Measurements from ENCODE around the gene WBP2NL.
"Not testable (repeated sequence)": the region's sequence is repeated elsewhere in the genome, so short reads cannot be mapped to it uniquely, and the experiment has no call there.

WBP2NL gene

GRCh38 chr22:42033263-42034181 is 34.9 kb downstream of the WBP2NL start:
- no peak for DNase-seq (ENCODE audit: low read depth, low spot score)

GRCh38 chr22:42035256-42035655 is 36.7 kb downstream of the WBP2NL start:
- DNase-seq (ENCODE audit: low read depth, low spot score), result no peak

- DNase-seq (ENCODE audit: low read depth, low spot score), result no peak
These were observed 40.7 kb downstream of the WBP2NL start for GRCh38 chr22:42039271-42039670.

GRCh38 chr22:42041784-42042183 is 43.2 kb downstream of the WBP2NL start:
- no peak for DNase-seq (ENCODE audit: low read depth, low spot score)

- no peak for DNase-seq (ENCODE audit: low read depth, low spot score)
These were observed 52.1 kb downstream of the WBP2NL start for GRCh38 chr22:42050641-42051180.

GRCh38 chr22:42052765-42053164 is 54.2 kb downstream of the WBP2NL start:
- no peak for DNase-seq (ENCODE audit: low read depth, low spot score)

- no peak for DNase-seq (ENCODE audit: low read depth, low spot score)
These were observed 58.3 kb downstream of the WBP2NL start for GRCh38 chr22:42056757-42057511.

GRCh38 chr22:42060489-42060888 is 61.9 kb downstream of the WBP2NL start:
- no peak for DNase-seq (ENCODE audit: low read depth, low spot score)

GRCh38 chr22:42061041-42061440 is 62.5 kb downstream of the WBP2NL start:
- DNase-seq (ENCODE audit: low read depth, low spot score), result no peak

GRCh38 chr22:42062506-42063170 is 64.0 kb downstream of the WBP2NL start:
- no peak for DNase-seq (ENCODE audit: low read depth, low spot score)

GRCh38 chr22:42064629-42065028 is 66.0 kb downstream of the WBP2NL start:
- no peak for DNase-seq (ENCODE audit: low read depth, low spot score)

GRCh38 chr22:42065438-42066125 is 67.0 kb downstream of the WBP2NL start:
- no peak for DNase-seq (ENCODE audit: low read depth, low spot score)

- DNase-seq (ENCODE audit: low read depth, low spot score), result no peak
These were observed 67.7 kb downstream of the WBP2NL start for GRCh38 chr22:42066126-42066761.

GRCh38 chr22:42066937-42067336 is 68.3 kb downstream of the WBP2NL start:
- no peak for DNase-seq (ENCODE audit: low read depth, low spot score)

GRCh38 chr22:42067671-42068251 is 69.2 kb downstream of the WBP2NL start:
- DNase-seq (ENCODE audit: low read depth, low spot score), result no peak

- no peak for DNase-seq (ENCODE audit: low read depth, low spot score)
These were observed 69.7 kb downstream of the WBP2NL start for GRCh38 chr22:42068291-42068690.

GRCh38 chr22:42069801-42070516 is 71.4 kb downstream of the WBP2NL start:
- DNase-seq (ENCODE audit: low read depth, low spot score), result no peak

GRCh38 chr22:42070517-42071422 is 72.2 kb downstream of the WBP2NL start, which contains the start of gene NAGA:
Gene NAGA, minus strand, starts transcription at chr22:42070812. Its CDS starts 515 bp downstream, at chr22:42070297.
- DNase-seq (ENCODE audit: low read depth, low spot score), result peak; percentile 86

GRCh38 chr22:42071508-42071907 is 72.9 kb downstream of the WBP2NL start:
- not testable (repeated sequence) for DNase-seq (ENCODE audit: low read depth, low spot score)

All from activated CD4-positive, CD25-positive, alpha-beta regulatory T cell treated with anti-CD3 and anti-CD28 coated beads, Interleukin-2, amount 50 U/mL, for 16 hours (primary cell).